KOPT-K1 (cell line): ENCODE results near the gene NMRAL1.

ENCODE experiments used
- H3K27ac ChIP-seq: fragments of 200-600 bp; sonication (generic); 2 replicates; pipeline ENCODE4 v1.5.1; 2016; ENCODE audit warnings: antibody characterized with exemption, mild to moderate bottlenecking, low read depth, low read length; ENCODE audit not compliant: poor library complexity, severe bottlenecking
- H3K36me3 ChIP-seq: fragments of 200-600 bp; sonication (generic); 2 replicates; pipeline ENCODE4 v1.5.1; 2017; ENCODE audit warnings: antibody characterized with exemption, mild to moderate bottlenecking, low read length, moderate library complexity; ENCODE audit not compliant: insufficient read depth
- H3K9me3 ChIP-seq: fragments of 200-600 bp; sonication (generic); 2 replicates; pipeline ENCODE4 v1.5.1; 2017; ENCODE audit warnings: antibody characterized with exemption, low read length, mild to moderate bottlenecking; ENCODE audit not compliant: insufficient read depth, poor library complexity, severe bottlenecking

NMRAL1 gene

GRCh38 chr16:4474192-4474961 lies at the start of gene NMRAL1:
Gene NMRAL1 (minus strand): TSS chr16:4474625. CDS start chr16:4474132, 493 bp downstream.
- H3K27ac ChIP-seq = peak within 1 kb of the TSS; percentile 95
- no peaks in the 10 kb centered on the region for H3K9me3 ChIP-seq
- H3K36me3 ChIP-seq = peaks cover 18% of the 10 kb centered on the region

GRCh38 chr16:4523686-4524085 lies 49.3 kb upstream of the NMRAL1 start:
- H3K9me3 ChIP-seq = no peaks in the 10 kb centered on the region
- no peaks in the 10 kb centered on the region for H3K36me3 ChIP-seq
- no peak overlapping the region for H3K27ac ChIP-seq

GRCh38 chr16:4522051-4522581 lies 47.7 kb upstream of the NMRAL1 start:
- H3K27ac ChIP-seq = no peak overlapping the region
- H3K36me3 ChIP-seq = no peaks in the 10 kb centered on the region
- H3K9me3 ChIP-seq = no peaks in the 10 kb centered on the region

DNA sequence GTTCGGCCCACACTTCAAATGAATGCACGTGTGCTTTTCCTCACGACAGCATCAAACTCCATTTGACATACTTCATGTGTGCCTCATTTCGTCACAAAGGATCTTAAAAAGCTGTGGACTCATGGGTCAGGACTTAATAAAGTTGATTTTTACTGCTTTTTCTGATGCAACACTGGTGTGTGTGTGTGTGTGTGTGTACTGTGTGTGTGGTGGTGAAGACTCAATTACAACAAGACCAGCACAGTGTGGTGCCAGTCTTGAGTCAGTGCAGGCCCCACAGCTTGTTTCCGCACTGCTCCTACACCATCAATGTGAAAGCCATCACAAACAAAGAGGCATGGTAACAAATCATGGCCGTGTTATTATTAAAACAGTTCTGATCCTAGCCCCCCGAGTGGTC lies 46.5 kb upstream of the NMRAL1 start:
- Histone ChIP-seq H3K36me3 (no peaks in the 10 kb centered on the region), H3K27ac (no peak overlapping the region), H3K9me3 (no peaks in the 10 kb centered on the region)

DNA sequence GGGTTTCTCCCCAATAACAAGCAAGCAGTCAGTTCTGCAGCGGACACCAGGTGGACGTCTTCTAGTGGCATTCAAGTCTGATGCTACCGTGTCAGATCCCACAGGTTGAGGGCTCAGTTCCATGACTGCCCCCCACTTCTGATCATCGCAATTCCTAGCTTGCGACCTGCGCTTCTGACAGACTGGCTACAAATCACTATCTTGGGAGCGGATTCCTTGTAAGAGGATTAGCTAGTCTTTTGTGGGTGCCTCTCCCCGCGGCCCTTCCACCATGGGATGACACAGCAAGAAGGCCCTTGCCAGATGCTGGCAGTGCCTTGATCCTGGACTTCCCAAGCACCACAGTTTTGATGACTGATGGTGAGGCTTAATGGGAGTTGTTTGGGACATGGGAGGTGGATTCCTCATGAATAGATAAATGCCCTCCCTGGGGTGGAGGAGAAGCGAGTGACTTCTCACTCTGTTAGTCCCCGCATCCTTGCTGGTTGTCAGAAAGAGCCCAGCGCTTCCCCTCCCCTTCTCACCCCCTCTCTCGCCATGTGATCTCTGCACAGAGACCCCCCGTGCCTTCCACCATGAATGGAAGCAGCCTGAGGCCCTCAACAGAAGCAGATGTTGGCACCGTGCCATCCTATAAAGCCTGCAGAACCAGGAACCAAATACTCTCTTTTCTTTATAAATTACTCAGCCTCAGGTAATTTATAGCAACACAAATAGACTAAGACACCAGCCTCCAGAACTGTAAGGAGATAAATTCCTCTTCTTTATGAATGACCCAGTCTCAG lies 45.0 kb upstream of the NMRAL1 start:
- Histone ChIP-seq H3K36me3 (no peaks in the 10 kb centered on the region), H3K27ac (no peak overlapping the region), H3K9me3 (no peaks in the 10 kb centered on the region)

- H3K9me3 ChIP-seq = no peaks in the 10 kb centered on the region
- H3K36me3 ChIP-seq = peaks cover 9% of the 10 kb centered on the region; the same call in 1 of the 2 replicates
Measured at GRCh38 chr16:4517812-4518680, 43.6 kb upstream of the NMRAL1 start.

GRCh38 chr16:4515611-4516233 lies 41.3 kb upstream of the NMRAL1 start:
- H3K36me3 ChIP-seq = peaks cover 32% of the 10 kb centered on the region
- peak overlapping the region; percentile 53 for H3K27ac ChIP-seq
- H3K9me3 ChIP-seq = no peaks in the 10 kb centered on the region

More at GRCh38 chr16:4517812-4518680, 43.6 kb upstream of the NMRAL1 start:
- no peak overlapping the region for H3K27ac ChIP-seq

DNA sequence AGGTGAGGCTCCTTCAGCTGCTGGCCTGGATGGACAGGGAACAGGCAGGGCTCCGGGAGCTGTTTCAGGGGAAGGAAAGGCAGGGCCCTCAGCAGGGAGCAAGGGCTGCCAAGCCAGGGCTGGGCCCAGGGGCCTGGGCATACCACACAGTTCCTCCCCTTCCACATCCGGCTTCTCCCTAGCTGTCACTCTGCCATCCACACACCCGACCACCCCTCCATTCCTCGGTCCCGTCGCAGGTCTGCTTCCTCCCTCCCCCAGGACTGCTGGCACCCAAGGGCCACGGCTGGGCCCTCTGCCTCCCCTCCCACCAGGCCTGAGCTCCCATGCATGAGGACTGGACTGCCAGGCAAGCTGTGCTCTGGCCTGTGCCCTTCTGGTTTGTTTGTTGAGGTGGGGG lies 40.2 kb upstream of the NMRAL1 start:
- H3K36me3 ChIP-seq = peaks cover 42% of the 10 kb centered on the region
- H3K9me3 ChIP-seq = no peaks in the 10 kb centered on the region
- peak overlapping the region; percentile 53 for H3K27ac ChIP-seq

- Histone ChIP-seq H3K36me3 (peaks cover 49% of the 10 kb centered on the region), H3K9me3 (no peaks in the 10 kb centered on the region), H3K27ac (peak overlapping the region; percentile 53)
Measured at GRCh38 chr16:4513881-4514280, 39.5 kb upstream of the NMRAL1 start.

GRCh38 chr16:4513086-4513860 lies 38.8 kb upstream of the NMRAL1 start:
- Histone ChIP-seq H3K36me3 (peaks cover 55% of the 10 kb centered on the region), H3K27ac (no peak overlapping the region), H3K9me3 (no peaks in the 10 kb centered on the region)

- peaks cover 63% of the 10 kb centered on the region for H3K36me3 ChIP-seq
- no peak overlapping the region for H3K27ac ChIP-seq
- H3K9me3 ChIP-seq = no peaks in the 10 kb centered on the region
Measured at GRCh38 chr16:4512473-4512872, 38.0 kb upstream of the NMRAL1 start.

GRCh38 chr16:4511441-4512082 lies 37.1 kb upstream of the NMRAL1 start:
- H3K27ac ChIP-seq = no peak overlapping the region
- peaks cover 72% of the 10 kb centered on the region for H3K36me3 ChIP-seq

DNA sequence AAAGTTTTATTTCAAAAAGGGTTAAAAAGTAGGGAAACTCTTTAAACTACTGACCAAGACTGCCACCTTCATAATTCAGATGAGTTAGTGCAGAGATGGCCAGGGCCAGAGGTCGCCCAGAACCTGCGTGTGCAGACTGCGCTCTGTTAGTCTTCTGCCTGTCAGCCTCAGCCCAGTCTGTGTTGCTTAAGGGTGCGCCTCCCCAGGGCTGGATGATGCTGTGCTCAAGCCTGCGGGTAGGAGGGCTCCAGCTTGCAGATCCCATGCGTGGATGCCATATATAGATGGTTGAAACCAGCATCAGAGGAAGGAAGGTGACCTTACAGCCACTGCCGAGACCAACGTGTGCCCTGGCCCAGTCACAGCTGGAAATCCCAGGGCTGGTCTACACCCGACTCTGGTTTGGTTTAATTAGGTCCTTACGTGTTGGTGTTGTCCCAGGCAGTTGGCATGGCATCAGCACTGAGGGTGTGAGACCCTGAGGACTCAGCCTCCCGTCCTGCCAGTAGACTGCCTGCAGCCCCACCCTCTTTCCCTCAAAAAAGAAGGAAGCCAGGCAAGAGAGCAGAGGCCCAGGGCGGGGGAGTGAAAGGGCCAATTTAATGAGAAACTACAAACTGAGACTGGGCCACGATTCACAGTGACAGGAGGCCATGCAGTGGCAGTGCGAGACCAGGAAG lies 36.5 kb upstream of the NMRAL1 start:
- H3K27ac ChIP-seq = no peak overlapping the region
- peaks cover 78% of the 10 kb centered on the region for H3K36me3 ChIP-seq
- H3K9me3 ChIP-seq = no peaks in the 10 kb centered on the region

More at GRCh38 chr16:4511441-4512082, 37.1 kb upstream of the NMRAL1 start:
- H3K9me3 ChIP-seq = no peaks in the 10 kb centered on the region
